HepG2 (cell line): ENCODE measurements around the gene NOP56. TPM values are rescaled to one million over a fixed set of nuclear protein-coding genes. Genes with fewer than 3 reads are reported as not detected.

ENCODE experiments used
- LCORL ChIP-seq, 2 experiments: fragments of 450-650 bp in 1 of 2; sonication (generic) in 1 of 2; formaldehyde crosslinking in 1 of 2; IDR thresholded peaks; 2 replicates each; pipeline versions ENCODE4 v1.5.0 to v1.6.1; 2017 to 2020; ENCODE audit warnings: antibody characterized with exemption in 1 of 2, missing genetic modification reagents in 1 of 2
- ZNF407 ChIP-seq: sonication (generic); formaldehyde crosslinking; IDR thresholded peaks from one replicate; pipeline ENCODE4 v1.5.1; 2020; ENCODE audit warnings: mild to moderate bottlenecking, missing genetic modification reagents; ENCODE audit errors: not compliant biosample characterization
- ZSCAN9 ChIP-seq: IDR thresholded peaks from 2 replicates; pipeline ENCODE4 v1.6.1; 2016; ENCODE audit warnings: borderline replicate concordance
- polyA plus RNA-seq, 8 experiments: library from polyadenylated mRNA; depleted of rRNA in 3 of 8; stranded (reverse) in 7 of 8; unstranded in 1 of 8; fragments of >200 nt; fragmentation: Illumina TruSeq in 4 of 8; extraction: Trizol in 4 of 8; gene quantifications; 2 replicates each; pipeline versions ENCODE4 v1.2.1 to v1.2.3, GENCODE V29; 2011 to 2016; ENCODE audit warnings: low read depth in 4 of 8, missing spikeins in 1 of 8, mixed read lengths in 1 of 8; ENCODE audit not compliant: insufficient read depth in 1 of 8
- total RNA-seq, 5 experiments: library from RNA; depleted of rRNA; stranded (reverse); fragments of >200 nt; fragmentation: Illumina TruSeq; extraction: Trizol; gene quantifications; 2 replicates each; pipeline ENCODE4 v1.2.3, GENCODE V29; 2016; ENCODE audit warnings: low read depth in 1 of 5
- TF ChIP-seq, protein P1 (sequence below): sonication (generic); formaldehyde crosslinking; IDR thresholded peaks from 2 replicates; pipeline ENCODE4 v1.4.0; 2020; ENCODE audit warnings: mild to moderate bottlenecking, missing genetic modification reagents

NOP56 gene
- total and polyA plus RNA-seq, 2 of the 13 experiments (the other 11 are each of a cell fraction or from before 2014, with no cell fraction given), result 369 to 1,116 TPM

DNA sequence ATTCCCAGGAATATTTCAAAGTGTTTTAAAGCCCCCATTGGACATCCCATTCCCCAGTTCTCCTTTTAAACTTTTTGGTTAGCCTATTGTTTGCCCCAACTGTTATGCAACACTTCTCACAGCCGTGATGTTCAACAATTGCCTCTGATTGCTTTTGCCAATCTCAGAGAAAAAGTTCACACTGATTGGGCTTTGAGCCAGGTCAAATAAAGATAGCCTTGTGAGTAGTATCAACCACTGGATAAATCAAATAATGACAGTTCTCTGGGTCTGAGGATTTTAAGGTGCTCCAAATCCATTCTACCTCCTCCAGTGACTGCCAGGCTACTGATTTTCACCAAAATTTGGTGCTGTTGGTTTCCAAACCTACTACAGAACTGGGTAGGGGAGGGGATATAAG, 19.1 kb upstream of the NOP56 start (continued):
- no peak for TF ChIP-seq LCORL (IDR thresholded peaks at IDR 0.05)
- no peak for TF ChIP-seq LCORL (CRISPR knock-in tag; IDR thresholded peaks at IDR 0.05)
- no peak for TF ChIP-seq ZSCAN9 (CRISPR knock-in tag)
- TF ChIP-seq, protein P1, sequence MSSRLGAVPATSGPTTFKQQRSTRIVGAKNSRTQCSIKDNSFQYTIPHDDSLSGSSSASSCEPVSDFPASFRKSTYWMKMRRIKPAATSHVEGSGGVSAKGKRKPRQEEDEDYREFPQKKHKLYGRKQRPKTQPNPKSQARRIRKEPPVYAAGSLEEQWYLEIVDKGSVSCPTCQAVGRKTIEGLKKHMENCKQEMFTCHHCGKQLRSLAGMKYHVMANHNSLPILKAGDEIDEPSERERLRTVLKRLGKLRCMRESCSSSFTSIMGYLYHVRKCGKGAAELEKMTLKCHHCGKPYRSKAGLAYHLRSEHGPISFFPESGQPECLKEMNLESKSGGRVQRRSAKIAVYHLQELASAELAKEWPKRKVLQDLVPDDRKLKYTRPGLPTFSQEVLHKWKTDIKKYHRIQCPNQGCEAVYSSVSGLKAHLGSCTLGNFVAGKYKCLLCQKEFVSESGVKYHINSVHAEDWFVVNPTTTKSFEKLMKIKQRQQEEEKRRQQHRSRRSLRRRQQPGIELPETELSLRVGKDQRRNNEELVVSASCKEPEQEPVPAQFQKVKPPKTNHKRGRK (CRISPR knock-in tag), result no peak
- TF ChIP-seq ZNF407 (CRISPR knock-in tag), result no peak
- TF ChIP-seq, all 625 proteins: peak for 0
